GM23338 (cell line): ENCODE measurements around the gene RNF2. TPM values are rescaled to one million over a fixed set of nuclear protein-coding genes. Genes with fewer than 3 reads are reported as not detected.

Experiments used
- ATAC-seq: fragments of 200-7000 bp; cut with Tn5 transposase; 3 replicates; pipeline ENCODE4 v1.9.1; 2020
- DNase-seq: peaks from one replicate; pipeline ENCODE4 v3.0.0-alpha.2; 2015; ENCODE audit warnings: low spot score
- H2AFZ ChIP-seq: fragments of 200-600 bp; sonication (generic); 2 replicates; pipeline ENCODE4 v1.8.0; 2016; ENCODE audit warnings: antibody characterized with exemption, mild to moderate bottlenecking, moderate library complexity
- H3F3A ChIP-seq: fragments of 200-600 bp; sonication (generic); replicated peaks from 2 replicates; pipeline ENCODE4 v1.8.0; 2017; ENCODE audit warnings: antibody characterized with exemption, mixed run types, low read depth
- H3K27ac ChIP-seq: fragments of 200-600 bp; sonication (generic); 2 replicates; pipeline ENCODE4 v1.6.1; 2016; ENCODE audit warnings: low read depth
- H3K27me3 ChIP-seq: fragments of 200-600 bp; sonication (generic); 2 replicates; pipeline ENCODE4 v1.8.0; 2016; ENCODE audit warnings: mild to moderate bottlenecking, mixed run types, moderate library complexity; ENCODE audit not compliant: insufficient read depth
- H3K36me3 ChIP-seq: fragments of 200-600 bp; sonication (generic); 2 replicates; pipeline ENCODE4 v1.8.0; 2016; ENCODE audit warnings: mild to moderate bottlenecking; ENCODE audit not compliant: insufficient read depth
- H3K4me1 ChIP-seq: fragments of 200-600 bp; sonication (generic); 2 replicates; pipeline ENCODE4 v1.8.0; 2016; ENCODE audit warnings: mild to moderate bottlenecking, moderate library complexity; ENCODE audit not compliant: insufficient read depth
- H3K4me2 ChIP-seq: fragments of 200-600 bp; sonication (generic); 2 replicates; pipeline ENCODE4 v1.7.1; 2017; ENCODE audit warnings: mixed run types
- H3K4me3 ChIP-seq: fragments of 200-600 bp; sonication (generic); 2 replicates; pipeline ENCODE4 v1.6.1; 2016; ENCODE audit warnings: mixed run types
- H3K79me2 ChIP-seq: fragments of 200-600 bp; sonication (generic); replicated peaks from 2 replicates; pipeline ENCODE4 v1.8.0; 2017; ENCODE audit warnings: mild to moderate bottlenecking; ENCODE audit not compliant: insufficient read depth
- H3K9me2 ChIP-seq: fragments of 200-600 bp; sonication (generic); 2 replicates; pipeline ENCODE4 v1.8.0; 2017; ENCODE audit not compliant: insufficient read depth
- H4K20me1 ChIP-seq: fragments of 200-600 bp; sonication (generic); replicated peaks from 2 replicates; pipeline ENCODE4 v1.8.0; 2017; ENCODE audit warnings: mild to moderate bottlenecking; ENCODE audit not compliant: insufficient read depth
- H3K27ac Mint-ChIP-seq: 2 replicates; pipeline ENCODE4 v1.8.0; 2020; ENCODE audit warnings: inconsistent platforms, mild to moderate bottlenecking, moderate library complexity, mixed read lengths
- H3K27me3 Mint-ChIP-seq: 3 replicates; pipeline ENCODE4 v1.8.0; 2022; ENCODE audit warnings: low read depth, mild to moderate bottlenecking, moderate library complexity, mixed read lengths, inconsistent platforms; ENCODE audit not compliant: insufficient read depth, poor library complexity
- H3K36me3 Mint-ChIP-seq: 3 replicates; pipeline ENCODE4 v1.8.0; 2021; ENCODE audit warnings: low read depth, mild to moderate bottlenecking, inconsistent platforms, moderate library complexity, mixed read lengths
- H3K4me1 Mint-ChIP-seq: 3 replicates; pipeline ENCODE4 v1.8.0; 2020; ENCODE audit warnings: mild to moderate bottlenecking, inconsistent platforms, mixed read lengths
- H3K4me3 Mint-ChIP-seq: 3 replicates; pipeline ENCODE4 v1.8.0; 2021; ENCODE audit warnings: moderate library complexity, mild to moderate bottlenecking, inconsistent platforms, mixed read lengths
- H3K9me3 Mint-ChIP-seq: 3 replicates; pipeline ENCODE4 v1.8.0; 2020; ENCODE audit warnings: moderate library complexity, mild to moderate bottlenecking, inconsistent platforms, mixed read lengths
- CREB1 ChIP-seq: fragments of 250-450 bp; sonication (Bioruptor Pico); IDR thresholded peaks from 2 replicates; pipeline ENCODE4 v1.5.0; 2020; ENCODE audit warnings: low read depth, mild to moderate bottlenecking, moderate library complexity
- CTCF ChIP-seq, 2 experiments: fragments of 200-600 bp in 1 of 2; sonication (generic) in 1 of 2; conservative IDR thresholded peaks; 2 replicates each; pipeline versions ENCODE4 v1.5.1 to v1.6.1; 2016 to 2017; ENCODE audit warnings: antibody characterized with exemption in 2 of 2, low read depth in 2 of 2, mild to moderate bottlenecking in 2 of 2, moderate library complexity in 1 of 2
- ETS1 ChIP-seq: IDR thresholded peaks from 2 replicates; pipeline ENCODE4 v1.6.1; 2016; ENCODE audit warnings: antibody characterized with exemption
- EZH2phosphoT487 ChIP-seq: fragments of 200-600 bp; sonication (generic); IDR thresholded peaks from one replicate; pipeline ENCODE4 v1.8.1; 2018; ENCODE audit warnings: antibody characterized with exemption; ENCODE audit not compliant: unreplicated experiment
- REST ChIP-seq: IDR thresholded peaks from one replicate; pipeline ENCODE4 v1.6.1; 2018; ENCODE audit warnings: antibody characterized with exemption; ENCODE audit not compliant: unreplicated experiment
- STAT1 ChIP-seq: IDR thresholded peaks from one replicate; pipeline ENCODE4 v1.6.1; 2016; ENCODE audit warnings: antibody characterized with exemption; ENCODE audit not compliant: unreplicated experiment
- ZNF331 ChIP-seq: fragments of 250-450 bp; sonication (Bioruptor Pico); IDR thresholded peaks from 2 replicates; pipeline ENCODE4 v1.5.0; 2020; ENCODE audit warnings: low read depth, mild to moderate bottlenecking, moderate library complexity
- ZNF462 ChIP-seq: fragments of 250-450 bp; sonication (Bioruptor Pico); IDR thresholded peaks from 2 replicates; pipeline ENCODE4 v1.5.0; 2020; ENCODE audit warnings: mild to moderate bottlenecking, moderate library complexity
- polyA plus RNA-seq: library from polyadenylated mRNA; unstranded; fragments of >200 nt; fragmentation: Nextera tagmentation; extraction: Ambion mirVana; gene quantifications from 2 replicates; pipeline ENCODE4 v1.2.1, GENCODE V29; 2016
- total RNA-seq: library from RNA; depleted of rRNA; stranded (reverse); fragments of >200 nt; shearing (Covaris generic); gene quantifications from 2 replicates; pipeline ENCODE4 v1.2.3, GENCODE V29; 2014

Gene RNF2
- total and polyA plus RNA-seq, 2 experiments from 2014 or later: 33.3 to 51.4 TPM

GRCh38 chr1:185132534-185132933 lies 87.2 kb downstream of the RNF2 start:
- no peaks in the 10 kb centered on the region for H3K27me3 ChIP-seq
- TF ChIP-seq REST (no peak), CREB1 (no peak)
- ATAC-seq (no peak), DNase-seq (no peak)
- H3K4me3 ChIP-seq: no peak overlapping the region
- H3K4me1 ChIP-seq: no peaks in the 10 kb centered on the region
- no peak overlapping the region for H2AFZ ChIP-seq
- H3K27ac ChIP-seq: no peak overlapping the region
- H3K9me2 ChIP-seq: no peaks in the 10 kb centered on the region
- Mint-ChIP-seq H3K27ac (no peak overlapping the region), H3K4me1 (no peaks in the 10 kb centered on the region), H3K27me3 (no peaks in the 10 kb centered on the region), H3K9me3 (peaks cover 9% of the 10 kb centered on the region; the same call in 2 of the 3 replicates), H3K4me3 (no peak overlapping the region), H3K36me3 (peaks cover 38% of the 10 kb centered on the region)
- H3K4me2 ChIP-seq: no peak overlapping the region
- no peaks in the 10 kb centered on the region for H4K20me1 ChIP-seq
- no peaks in the 10 kb centered on the region for H3K79me2 ChIP-seq
- no peaks in the 10 kb centered on the region for H3F3A ChIP-seq
- H3K36me3 ChIP-seq: peaks cover 5% of the 10 kb centered on the region; the same call in 1 of the 2 replicates

- H3K27ac ChIP-seq: no peak overlapping the region
- no peaks in the 10 kb centered on the region for H3K79me2 ChIP-seq
- no peaks in the 10 kb centered on the region for H3K36me3 ChIP-seq
- H3F3A ChIP-seq: no peaks in the 10 kb centered on the region
- H3K4me3 Mint-ChIP-seq: no peak overlapping the region
- no peaks in the 10 kb centered on the region for H3K4me1 ChIP-seq
- H3K27ac Mint-ChIP-seq: no peak overlapping the region
- H3K27me3 Mint-ChIP-seq: no peaks in the 10 kb centered on the region
- H3K9me2 ChIP-seq: no peaks in the 10 kb centered on the region
- no peak overlapping the region for H3K4me2 ChIP-seq
- H3K36me3 Mint-ChIP-seq: peaks cover 14% of the 10 kb centered on the region
- no peak overlapping the region for H2AFZ ChIP-seq
- DNase-seq: no peak
- no peak overlapping the region for H3K4me3 ChIP-seq
- no peaks in the 10 kb centered on the region for H4K20me1 ChIP-seq
- peaks cover 4% of the 10 kb centered on the region; the same call in 1 of the 3 replicates for H3K9me3 Mint-ChIP-seq
- H3K27me3 ChIP-seq: no peaks in the 10 kb centered on the region
- H3K4me1 Mint-ChIP-seq: no peaks in the 10 kb centered on the region
- ATAC-seq: no peak
- TF ChIP-seq STAT1: no peak
- no peak for TF ChIP-seq ETS1
- TF ChIP-seq CREB1: no peak
- no peak for TF ChIP-seq CTCF (conservative IDR thresholded peaks at IDR 0.05; ENCODE audit: low read depth in 2 of 2)
- TF ChIP-seq ZNF331 (CRISPR knock-in tag): no peak
- no peak for TF ChIP-seq ZNF462 (CRISPR knock-in tag)
- TF ChIP-seq EZH2phosphoT487: no peak
Measured at GRCh38 chr1:185137896-185138545, 92.7 kb downstream of the RNF2 start.
